ENCODE measurements around the gene CIROP.

Gene CIROP

DNA sequence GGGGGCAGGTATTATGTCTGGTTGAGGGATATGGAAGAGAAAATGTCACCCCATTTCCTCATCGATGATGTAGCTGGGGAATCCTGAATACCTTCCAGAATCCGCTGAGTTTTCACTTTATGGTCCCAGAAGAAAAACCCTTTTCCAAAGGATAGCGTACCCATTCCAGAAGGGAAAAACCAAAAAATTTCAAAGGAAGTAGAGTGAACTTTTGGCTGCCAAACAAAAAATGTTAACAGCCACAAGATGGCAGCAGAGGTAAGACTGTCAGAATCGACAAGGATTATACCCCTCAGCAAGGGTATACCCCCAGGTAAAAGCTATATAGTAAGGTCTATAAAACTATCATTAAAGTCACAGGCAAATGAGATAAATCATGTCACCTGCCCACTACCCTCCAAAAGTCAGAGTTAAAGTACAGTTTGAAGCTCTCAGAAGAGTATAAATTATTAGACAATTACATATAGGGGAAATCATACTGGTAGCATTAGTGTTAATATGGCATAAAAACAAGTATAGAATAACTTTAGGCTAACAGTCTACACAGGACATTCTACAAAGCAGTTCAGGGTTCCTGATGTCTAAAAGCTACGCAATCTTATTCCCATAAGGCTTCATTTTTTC is 27.9 kb downstream of the CIROP start:
- DNase-seq (ENCODE audit: low read depth): no peak
- H3K4me3 ChIP-seq (ENCODE audit: low read depth, low read length): no peak overlapping the region
- TF ChIP-seq, protein P1, sequence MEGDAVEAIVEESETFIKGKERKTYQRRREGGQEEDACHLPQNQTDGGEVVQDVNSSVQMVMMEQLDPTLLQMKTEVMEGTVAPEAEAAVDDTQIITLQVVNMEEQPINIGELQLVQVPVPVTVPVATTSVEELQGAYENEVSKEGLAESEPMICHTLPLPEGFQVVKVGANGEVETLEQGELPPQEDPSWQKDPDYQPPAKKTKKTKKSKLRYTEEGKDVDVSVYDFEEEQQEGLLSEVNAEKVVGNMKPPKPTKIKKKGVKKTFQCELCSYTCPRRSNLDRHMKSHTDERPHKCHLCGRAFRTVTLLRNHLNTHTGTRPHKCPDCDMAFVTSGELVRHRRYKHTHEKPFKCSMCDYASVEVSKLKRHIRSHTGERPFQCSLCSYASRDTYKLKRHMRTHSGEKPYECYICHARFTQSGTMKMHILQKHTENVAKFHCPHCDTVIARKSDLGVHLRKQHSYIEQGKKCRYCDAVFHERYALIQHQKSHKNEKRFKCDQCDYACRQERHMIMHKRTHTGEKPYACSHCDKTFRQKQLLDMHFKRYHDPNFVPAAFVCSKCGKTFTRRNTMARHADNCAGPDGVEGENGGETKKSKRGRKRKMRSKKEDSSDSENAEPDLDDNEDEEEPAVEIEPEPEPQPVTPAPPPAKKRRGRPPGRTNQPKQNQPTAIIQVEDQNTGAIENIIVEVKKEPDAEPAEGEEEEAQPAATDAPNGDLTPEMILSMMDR (IDR thresholded peaks at IDR 0.05; ENCODE audit: insufficient read depth, low read depth, low read length, missing control alignments): peak; percentile 51

DNA sequence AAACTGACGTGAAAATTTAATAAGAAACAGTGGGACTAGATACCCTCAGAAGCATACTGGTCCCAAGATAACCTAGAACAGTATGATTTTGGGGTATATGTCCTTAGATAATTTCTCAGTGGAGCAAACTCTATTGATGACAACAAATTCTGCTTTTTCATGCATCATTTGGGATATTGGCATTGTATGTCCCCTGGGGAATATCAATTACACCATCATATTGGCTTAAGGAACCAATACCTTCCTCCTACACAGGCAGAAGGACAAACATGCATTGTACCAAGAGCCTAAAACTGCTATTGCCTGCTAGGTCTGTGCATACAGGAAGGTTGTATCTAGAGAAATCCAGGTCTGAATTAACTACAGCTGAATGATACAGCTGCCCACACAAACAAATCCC is 29.9 kb downstream of the CIROP start:
- TF ChIP-seq, protein P1 (IDR thresholded peaks at IDR 0.05; ENCODE audit: insufficient read depth, low read depth, low read length, missing control alignments): no peak
- DNase-seq (ENCODE audit: low read depth): no peak

DNA sequence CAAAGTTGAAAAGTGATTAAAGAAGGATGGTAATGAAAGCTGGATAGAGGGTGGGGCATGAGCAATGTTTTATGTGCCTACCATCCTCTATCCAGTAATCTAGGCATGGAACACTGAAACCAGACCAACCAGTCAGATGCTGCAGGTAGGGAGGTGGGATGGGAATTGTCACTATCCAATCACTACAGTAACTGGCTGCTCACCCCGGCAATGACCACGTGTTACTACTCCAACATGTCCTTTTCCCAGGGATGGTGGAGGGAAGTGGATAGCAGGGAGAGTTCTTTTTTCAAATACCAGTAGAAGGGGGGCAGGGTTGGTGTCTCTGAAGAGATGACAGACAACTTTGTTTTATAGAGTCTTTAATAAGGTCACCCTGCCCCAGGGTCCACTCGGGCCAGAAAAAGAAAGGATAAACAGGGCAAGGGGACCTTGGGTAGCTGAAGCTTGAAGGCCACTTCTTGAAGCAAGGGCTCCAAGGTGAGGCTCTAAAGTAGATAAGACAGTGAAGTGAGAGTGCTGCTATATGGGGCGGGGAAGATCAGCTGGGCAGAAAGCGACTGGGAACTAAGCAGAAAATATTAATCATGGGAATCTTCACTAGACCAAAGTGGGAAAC is 32.8 kb downstream of the CIROP start:
- TF ChIP-seq, protein P1 (IDR thresholded peaks at IDR 0.05; ENCODE audit: insufficient read depth, low read depth, low read length, missing control alignments): no peak
- no peak for DNase-seq (ENCODE audit: low read depth)
- H3K4me3 ChIP-seq (ENCODE audit: low read depth, low read length): peak overlapping the region; percentile 87

More for the DNA sequence above, 29.9 kb downstream of the CIROP start:
- no peak overlapping the region for H3K4me3 ChIP-seq (ENCODE audit: low read depth, low read length)

DNA sequence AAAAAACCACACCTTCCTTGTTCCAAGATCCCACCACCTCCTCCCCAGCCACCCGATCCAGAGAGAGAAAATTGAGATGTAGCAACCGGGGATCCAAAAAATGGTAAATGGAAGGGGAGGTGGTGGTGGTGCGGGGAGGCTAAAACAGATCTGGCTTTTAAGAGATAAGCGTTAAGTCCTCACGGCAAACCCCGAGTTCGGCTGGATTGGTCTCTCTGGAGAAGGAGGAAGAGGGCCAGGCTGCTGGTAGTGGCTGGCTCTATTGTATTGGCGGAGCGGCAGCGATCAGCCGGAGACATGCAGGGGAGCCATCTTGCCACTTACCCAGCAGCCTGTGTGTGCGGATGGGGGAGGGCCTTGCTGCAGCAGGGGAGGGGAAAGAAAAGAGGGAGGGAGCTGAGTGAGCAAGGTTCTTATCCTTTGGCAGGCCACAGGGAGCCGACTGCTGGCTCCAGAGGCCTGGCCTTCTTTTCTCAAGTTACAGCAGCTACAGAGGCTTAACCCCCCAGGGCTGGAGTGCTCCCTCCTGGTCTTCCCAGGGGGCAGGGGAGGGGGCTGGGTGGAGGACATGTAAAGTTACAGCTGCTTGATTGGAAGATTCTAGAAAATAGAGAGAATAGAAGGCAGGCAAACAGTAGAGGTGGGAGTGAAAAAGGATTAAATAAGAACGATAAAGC is 33.4 kb downstream of the CIROP start:
- DNase-seq (ENCODE audit: low read depth): peak; percentile 89
- peak overlapping the region; percentile 87 for H3K4me3 ChIP-seq (ENCODE audit: low read depth, low read length)
- TF ChIP-seq, protein P1 (IDR thresholded peaks at IDR 0.05; ENCODE audit: insufficient read depth, low read depth, low read length, missing control alignments): no peak

DNA sequence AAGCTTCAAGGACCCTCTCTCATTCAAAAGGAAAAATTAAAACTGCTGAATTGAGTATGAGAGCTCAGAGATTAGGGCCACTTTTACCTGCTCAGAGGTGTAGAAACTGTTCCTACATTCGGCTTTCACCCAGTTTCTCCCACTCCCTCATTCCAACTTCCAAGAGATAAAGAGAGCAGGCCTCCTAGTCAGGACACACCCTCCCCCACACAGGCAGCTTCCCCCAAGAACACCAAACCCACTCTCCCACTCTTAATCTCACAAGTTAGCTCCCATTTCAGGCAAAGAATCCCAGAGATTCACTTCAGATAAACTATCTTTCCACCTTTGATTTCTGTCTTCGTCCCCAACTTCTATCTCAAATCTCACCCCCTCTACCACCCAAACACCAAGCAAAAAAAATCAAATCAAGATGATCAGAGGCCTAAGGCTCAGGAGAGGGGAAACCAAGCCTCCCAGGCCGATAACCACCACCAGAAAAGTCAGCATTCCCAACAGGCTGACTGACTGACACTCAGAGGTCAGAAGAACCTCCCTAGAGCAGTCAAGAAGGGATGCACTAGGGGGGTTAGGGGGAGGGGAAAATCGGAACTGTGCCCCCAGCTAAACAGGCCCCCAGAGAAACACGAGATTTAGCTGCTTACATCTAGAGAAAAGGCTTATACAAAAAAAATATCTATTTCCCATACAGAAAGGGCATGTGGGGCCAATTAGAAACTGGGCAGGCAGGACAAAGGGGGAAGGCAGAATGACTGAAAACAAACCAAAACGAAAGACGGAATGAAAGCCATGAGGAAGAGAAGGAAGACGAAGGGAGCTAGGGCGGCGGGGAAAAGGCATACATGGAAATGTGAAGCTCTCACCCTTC is 34.3 kb downstream of the CIROP start:
- TF ChIP-seq, protein P1 (IDR thresholded peaks at IDR 0.05; ENCODE audit: insufficient read depth, low read depth, low read length, missing control alignments): no peak
- no peak for DNase-seq (ENCODE audit: low read depth)
- peak overlapping the region; percentile 87 for H3K4me3 ChIP-seq (ENCODE audit: low read depth, low read length)

DNA sequence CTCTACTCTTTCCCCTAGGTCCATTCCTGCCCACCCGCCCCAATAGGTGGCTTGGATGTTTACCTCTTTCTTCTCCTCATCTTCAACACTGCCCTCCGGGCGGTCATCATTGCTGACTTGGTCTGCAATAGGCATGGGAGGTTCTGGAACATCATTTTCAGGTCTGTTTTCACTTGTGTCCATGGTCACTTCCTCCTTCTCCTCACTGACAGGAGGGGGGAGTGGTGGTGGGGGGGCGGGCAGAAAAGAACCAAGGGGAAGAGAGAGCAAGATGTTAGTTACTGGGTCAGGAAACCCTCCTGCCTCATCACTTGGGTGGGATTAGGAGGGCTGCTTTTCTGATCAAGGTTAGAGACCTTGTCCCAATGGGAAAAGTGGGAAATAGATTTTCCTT is 35.4 kb downstream of the CIROP start:
- no peak overlapping the region for H3K4me3 ChIP-seq (ENCODE audit: low read depth, low read length)
- TF ChIP-seq, protein P1 (IDR thresholded peaks at IDR 0.05; ENCODE audit: insufficient read depth, low read depth, low read length, missing control alignments): no peak
- no peak for DNase-seq (ENCODE audit: low read depth)

Data from GM12865 (cell line).